NCI-H524 (cell line): Measurements from ENCODE around the gene ADAP1.
"Not testable (repeated sequence)": the region's sequence is repeated elsewhere in the genome, so short reads cannot be mapped to it uniquely, and the experiment has no call there.

Experiments
- DNase-seq, 2 experiments: peaks; one replicate each; lab custom pipeline; 2025; lab: John Stamatoyannopoulos, UW

The ADAP1 gene

DNA sequence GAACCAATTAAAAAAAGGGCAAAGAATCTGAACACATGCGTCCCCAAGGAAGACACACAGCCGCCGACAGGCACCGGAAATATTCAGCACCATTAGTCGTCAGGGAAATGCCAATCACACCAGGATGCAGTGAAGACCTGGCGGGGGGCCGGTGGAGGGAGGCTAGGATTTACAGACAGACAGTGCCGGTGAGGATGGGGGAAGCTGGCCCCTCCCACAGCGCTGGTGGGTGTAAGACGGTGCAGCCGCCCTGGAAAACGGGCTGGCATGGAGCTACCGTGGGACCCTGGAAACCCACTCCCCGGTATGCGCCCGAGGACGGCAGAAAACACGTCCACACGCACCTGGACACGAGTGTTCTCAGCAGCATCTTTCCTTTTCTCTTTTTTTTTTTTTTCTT is 4.8 kb upstream of the ADAP1 start:
- no peak for DNase-seq

DNA sequence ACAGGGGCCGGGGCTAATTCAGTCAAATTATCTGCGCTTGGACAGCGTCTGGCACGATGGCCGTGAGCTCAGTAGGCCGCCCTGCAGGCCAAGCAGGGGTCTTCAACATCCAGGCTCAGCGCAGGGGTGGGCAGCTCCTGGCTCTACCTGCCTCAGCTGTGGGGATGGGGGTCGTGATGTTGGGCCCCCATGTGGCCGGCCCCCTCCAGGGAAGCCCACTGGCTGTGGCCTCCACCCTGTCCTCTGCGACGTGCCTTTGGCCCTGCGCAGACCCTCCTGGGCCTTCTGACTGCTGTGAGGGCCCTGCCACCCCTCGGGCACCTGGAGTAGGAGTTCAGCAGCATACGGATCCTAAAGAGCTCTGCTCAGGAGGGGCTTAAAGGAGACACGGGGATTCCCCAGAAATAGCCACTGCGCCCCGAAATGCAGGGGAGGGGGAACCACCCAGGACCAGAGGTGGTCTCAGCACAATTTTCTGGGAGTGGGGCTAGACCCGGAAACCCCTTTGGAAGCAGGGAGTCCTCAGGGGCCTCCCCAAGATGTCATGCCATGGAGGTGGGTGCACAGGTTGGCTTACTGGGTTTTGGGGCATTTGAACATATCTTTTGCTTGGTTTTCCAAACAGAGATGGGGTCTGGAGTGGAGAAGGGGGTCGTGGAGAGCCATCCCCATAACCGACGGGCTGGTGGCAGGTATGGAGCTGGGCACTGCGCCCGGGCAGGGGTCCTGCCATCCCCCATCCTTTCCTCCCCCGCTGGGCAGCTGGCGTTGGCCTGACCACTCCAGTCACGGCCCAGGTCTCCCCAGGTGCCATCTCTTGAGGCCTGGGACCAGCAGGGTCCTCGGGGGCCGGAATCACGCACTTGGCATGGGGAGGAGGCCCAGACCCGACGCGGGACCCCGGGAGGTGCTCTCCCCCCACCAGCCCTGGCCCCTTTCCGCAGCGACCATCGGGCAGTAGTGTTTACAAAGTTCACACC is 4.0 kb upstream of the ADAP1 start:
- no peak for DNase-seq

GRCh38 chr7:957418-958220 is 3.1 kb upstream of the ADAP1 start:
- no peak for DNase-seq

GRCh38 chr7:956031-956430 is 1.6 kb upstream of the ADAP1 start:
- DNase-seq = no peak

DNA sequence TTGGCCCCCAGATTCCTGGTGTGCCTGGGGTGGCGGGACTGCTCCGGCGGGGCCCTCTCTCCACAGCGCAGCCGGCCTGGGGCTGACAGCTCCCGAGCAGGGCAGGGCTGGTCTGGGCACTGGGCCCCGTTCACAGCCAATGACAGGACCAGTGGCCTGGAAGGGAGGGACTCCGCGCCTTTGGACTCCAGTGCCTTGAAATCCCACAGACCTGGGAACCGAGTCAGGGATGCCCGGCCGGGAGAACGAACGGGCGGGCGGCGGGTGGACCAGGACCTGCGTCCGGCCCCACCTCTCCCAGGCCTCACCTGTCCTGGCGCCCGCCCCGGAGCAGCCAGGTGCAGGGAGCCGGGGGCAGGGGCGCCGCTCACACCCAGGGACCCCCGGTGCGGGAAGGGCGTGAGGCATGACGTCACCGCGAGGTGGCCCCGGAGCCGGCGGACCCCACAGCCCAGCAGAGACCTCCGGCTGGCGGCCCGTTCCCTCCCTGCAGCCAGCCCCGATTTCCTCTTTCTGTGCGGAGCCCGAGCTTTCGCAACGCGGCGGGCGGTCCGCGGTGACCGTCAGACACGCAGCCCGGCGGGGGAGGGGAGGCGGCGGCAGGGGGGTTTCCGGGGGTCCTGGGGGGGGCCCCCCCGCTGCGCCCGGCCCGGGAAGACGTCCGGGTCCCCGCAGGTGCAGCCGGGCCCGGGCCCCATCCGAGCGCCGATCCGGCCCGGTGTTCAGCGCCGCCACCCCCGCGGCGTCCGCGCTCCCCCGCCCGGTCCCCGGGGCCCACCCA is 743 bp downstream of the ADAP1 start:
- peak in 1 of 2 experiments; percentile 17 for DNase-seq

- DNase-seq = no peak
These were observed 1.7 kb downstream of the ADAP1 start for GRCh38 chr7:952548-953441.

GRCh38 chr7:951881-952547 is 2.5 kb downstream of the ADAP1 start:
- DNase-seq = no peak

DNA sequence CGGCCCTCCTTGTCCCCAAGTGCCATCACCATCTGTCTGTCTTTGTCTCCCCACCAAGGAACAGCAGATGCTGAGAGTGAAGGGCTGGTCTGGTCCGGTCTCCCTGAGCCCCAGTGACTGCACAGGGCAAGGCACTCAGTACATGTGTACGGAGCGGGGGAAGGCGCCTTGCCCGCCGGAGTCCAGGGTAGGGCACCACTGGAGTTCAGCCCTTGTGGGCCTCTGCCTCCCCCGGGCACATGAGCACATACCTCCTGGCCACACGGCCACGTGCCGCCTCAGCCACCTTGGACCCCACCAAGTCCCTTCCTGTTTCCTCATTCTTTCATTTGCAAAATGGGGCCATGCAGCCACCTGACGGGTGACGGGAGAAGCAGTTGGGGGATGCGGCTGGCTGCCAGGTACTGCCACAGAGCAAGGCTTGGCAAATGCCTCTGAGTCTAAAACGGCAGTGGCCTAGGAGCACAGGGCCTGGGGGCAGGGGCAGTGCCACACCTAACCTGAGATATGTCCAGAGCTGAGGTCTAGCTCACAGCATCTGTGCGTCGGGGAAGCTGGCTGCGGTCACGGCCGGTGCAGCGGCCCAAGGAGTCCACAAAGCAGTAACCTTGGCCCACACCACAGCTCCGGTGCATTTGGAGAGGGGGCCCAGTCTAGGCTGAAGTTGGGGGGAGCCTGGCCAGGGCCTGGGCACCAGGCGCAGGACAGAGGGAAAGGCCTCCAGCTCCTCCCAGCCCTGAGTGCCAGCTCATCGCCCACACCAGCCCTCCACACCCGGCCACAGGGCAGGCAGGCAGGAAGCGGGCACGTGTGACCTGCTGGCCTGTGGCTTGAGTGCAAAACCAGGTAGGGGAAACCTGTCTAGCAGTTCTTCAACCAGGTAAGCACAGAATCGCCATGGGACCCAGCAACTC is 5.2 kb downstream of the ADAP1 start:
- no peak for DNase-seq

- no peak for DNase-seq
These were observed 6.9 kb downstream of the ADAP1 start for GRCh38 chr7:947391-948210.

GRCh38 chr7:946256-946996 is 8.1 kb downstream of the ADAP1 start:
- DNase-seq = no peak

GRCh38 chr7:945556-946255 is 8.8 kb downstream of the ADAP1 start:
- DNase-seq = no peak

GRCh38 chr7:945147-945555 is 9.3 kb downstream of the ADAP1 start:
- no peak for DNase-seq

DNA sequence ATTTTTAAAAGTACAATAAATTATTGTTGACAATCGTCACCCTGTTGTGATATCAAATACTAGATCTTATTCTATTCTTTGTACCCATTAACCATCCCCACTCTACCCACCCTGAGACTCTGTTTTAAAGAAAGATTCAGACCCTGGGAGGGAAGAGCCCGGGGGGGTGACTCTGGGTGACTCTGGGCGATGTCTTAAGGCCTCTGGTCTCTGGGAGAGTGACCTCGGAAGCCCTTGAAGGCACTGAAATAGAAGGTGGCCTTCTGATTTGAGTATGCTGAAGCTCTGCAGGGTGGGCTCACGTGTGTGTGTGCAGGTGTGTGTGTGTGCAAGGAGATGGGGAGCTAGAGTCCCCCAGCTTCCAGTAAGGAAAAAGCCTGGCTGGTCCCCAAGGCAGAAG is 9.7 kb downstream of the ADAP1 start:
- no peak for DNase-seq

- not testable (repeated sequence) for DNase-seq
These were observed 10.7 kb downstream of the ADAP1 start for GRCh38 chr7:943793-944192.

- no peak for DNase-seq
These were observed 13.7 kb downstream of the ADAP1 start for GRCh38 chr7:940599-941408.

DNA sequence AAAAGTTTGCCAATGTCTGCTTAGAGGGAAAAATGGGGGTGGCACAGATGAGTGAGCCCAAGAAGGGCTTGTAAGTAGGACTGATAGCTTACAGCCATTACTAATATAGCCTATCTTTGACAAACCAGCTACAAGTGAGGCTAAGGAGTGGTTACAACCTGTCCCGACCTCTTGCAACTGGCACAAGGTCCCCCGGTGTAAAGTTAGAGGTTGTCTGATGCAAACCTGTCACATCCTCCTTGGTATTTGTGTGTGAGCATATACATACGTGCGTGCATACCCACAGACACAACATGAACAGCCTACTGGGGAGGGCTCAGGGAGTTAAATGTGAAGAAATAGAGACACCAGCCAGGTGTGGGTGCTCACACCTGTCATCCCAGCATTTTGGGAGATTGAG is 14.6 kb downstream of the ADAP1 start:
- no peak for DNase-seq
